G401.6 (cell line): Measurements from ENCODE around the gene LACC1.

Experiments
- FAIRE-seq: peaks from 2 replicates; lab custom pipeline; 2012; peaks lifted over from hg19 to GRCh38; lab: Jason Lieb, UNC

LACC1 gene

GRCh38 chr13:43879755-43880181 is at the start of gene LACC1:
Gene LACC1, plus strand, starts transcription at chr13:43879904. Its CDS starts 1,082 bp downstream, at chr13:43880986.
- no peak for FAIRE-seq

DNA sequence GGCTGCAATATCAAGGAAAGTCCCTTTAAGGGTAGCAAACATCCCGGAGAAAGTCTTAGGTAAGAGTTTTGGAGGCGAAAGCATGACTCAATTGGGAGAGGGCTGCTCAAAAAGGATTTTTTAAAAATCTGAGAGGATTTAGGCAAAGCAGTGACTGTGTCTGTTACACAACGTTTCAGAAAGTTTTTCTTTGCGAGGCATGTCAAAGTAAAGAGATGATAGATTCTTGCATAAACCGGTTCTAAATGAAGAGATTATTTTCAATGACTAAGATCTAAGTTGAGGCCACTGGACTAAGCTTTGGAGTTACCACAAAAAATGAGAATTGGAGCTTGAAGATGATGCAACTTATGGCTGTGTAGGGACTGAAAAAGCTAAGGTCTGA is 49.2 kb upstream of the LACC1 start:
- no peak for FAIRE-seq

- no peak for FAIRE-seq
Measured at GRCh38 chr13:43831088-43831487, 48.6 kb upstream of the LACC1 start.

- FAIRE-seq, result no peak
Measured at GRCh38 chr13:43835701-43836100, 44.0 kb upstream of the LACC1 start.

GRCh38 chr13:43838909-43839308 is 40.8 kb upstream of the LACC1 start:
- no peak for FAIRE-seq

DNA sequence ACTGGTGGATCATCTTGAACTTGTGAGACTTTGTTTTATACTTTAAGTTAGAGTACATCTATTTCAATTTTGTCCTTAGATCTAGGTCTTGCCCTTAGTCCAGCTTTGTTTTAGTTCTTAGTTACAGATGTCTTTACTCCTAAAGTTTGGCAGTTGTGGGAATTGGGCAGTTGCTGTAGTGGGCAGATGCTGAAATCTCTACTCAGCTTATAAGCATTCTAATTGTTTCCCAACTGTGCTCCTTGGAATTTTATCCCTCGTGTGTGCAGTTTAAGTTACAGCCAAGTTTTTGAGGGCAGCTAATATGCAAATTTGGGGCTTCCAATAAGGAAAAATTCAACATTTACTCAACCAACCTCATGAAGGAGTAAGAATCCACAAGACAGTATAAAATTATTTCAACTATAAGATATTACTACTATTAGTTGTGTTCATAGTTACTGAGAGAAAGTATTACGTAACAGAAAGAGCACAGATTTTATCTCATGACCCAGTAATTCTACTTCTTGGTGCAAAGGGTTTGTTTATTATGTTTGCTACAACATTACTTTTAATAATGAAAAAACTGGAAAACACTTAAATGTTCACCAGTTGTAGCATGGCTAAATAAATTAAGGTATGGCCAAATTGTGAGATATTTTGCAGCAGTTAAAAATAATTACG is 33.1 kb upstream of the LACC1 start:
- FAIRE-seq, result no peak

DNA sequence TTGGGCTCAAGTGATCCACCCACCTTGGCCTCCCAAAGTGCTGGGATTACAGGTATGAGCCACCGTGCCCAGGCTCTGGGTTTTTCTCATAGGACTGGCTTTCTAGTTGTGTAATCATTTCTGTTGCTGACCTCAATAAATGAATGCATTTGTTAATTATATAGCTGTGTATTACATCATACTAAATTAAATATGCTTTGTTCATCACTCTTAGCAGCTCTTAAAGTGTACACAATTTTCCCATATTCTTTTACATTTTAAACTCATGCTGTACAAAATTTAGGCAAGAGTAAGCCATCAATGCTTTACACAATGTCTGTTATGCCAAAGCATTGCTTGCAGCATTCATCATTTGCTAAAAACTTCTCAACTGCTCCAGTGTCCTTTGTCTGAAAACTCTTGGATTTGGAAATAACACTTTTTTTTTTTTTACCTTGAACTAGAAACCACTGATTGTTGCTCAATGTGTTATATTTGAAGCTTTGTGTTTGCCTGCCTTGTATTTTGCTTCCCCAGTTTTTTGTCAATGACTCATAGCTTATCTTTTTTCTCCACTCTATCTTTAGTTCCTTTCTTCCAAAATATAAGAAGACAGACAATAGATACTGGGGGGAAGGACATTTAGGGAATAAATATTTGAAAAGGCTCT is 31.6 kb upstream of the LACC1 start:
- FAIRE-seq, result no peak

- no peak for FAIRE-seq
Measured at GRCh38 chr13:43850873-43851272, 28.8 kb upstream of the LACC1 start.

DNA sequence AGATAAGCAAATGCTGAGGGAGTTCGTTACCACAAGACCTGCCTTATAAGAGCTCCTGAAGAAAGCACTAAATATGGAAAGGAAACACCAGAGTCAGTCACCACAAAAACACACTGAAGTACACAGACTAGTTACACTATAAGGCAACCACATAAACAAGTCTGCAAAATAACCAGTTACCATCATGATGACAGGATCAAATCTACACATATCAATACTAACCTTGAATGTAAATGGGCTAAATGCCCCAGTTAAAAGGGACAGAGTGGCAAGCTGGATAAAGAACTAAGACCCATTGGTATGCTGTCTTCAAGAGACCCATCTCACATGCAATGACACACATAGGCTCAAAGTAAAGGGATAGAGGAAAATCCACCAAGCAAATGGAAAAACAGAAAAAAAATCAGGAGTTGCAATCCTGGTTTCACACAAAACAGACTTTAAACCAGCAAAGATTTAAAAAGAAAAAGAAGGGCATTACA is 26.7 kb upstream of the LACC1 start:
- FAIRE-seq, result no peak

DNA sequence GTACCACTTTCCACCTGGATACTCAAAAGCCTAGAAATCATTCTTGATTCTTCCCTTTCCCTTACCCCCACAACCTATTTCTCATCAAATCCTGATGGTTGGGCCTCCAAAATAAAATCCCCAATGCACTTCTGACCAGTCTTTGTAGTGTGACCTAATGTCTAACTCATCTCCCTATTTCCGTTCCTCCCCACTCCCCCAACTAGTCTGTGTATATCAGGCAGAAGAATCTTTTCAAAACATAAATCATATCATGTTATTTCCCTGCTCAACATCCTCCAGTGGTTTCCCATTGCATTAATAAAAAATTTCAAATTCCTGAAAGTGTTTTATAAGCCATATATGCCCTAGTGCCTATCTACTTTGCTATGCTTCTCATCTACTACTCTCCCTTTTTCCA is 17.8 kb upstream of the LACC1 start:
- no peak for FAIRE-seq

- FAIRE-seq, result no peak
Measured at GRCh38 chr13:43864921-43865320, 14.8 kb upstream of the LACC1 start.

- no peak for FAIRE-seq
Measured at GRCh38 chr13:43865892-43866291, 13.8 kb upstream of the LACC1 start.

DNA sequence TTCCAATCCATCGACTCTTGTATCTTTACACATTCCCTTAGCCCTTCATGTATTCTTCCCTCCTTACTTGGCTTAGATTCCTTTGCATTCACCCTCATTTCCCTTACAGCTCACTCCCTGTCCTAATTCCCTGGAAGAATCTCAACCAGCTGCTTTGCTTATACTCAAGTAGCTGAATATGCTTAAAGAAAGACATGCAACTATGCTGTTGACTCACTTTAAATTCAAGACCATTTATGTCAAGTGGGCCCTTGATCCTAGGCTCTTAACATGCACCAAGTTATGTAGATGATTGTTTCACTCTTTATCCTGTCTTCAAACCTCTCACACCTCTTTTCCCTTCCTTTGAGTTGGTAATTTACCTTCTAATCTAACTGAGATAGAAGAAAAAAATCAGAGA is 7.5 kb upstream of the LACC1 start:
- no peak for FAIRE-seq

DNA sequence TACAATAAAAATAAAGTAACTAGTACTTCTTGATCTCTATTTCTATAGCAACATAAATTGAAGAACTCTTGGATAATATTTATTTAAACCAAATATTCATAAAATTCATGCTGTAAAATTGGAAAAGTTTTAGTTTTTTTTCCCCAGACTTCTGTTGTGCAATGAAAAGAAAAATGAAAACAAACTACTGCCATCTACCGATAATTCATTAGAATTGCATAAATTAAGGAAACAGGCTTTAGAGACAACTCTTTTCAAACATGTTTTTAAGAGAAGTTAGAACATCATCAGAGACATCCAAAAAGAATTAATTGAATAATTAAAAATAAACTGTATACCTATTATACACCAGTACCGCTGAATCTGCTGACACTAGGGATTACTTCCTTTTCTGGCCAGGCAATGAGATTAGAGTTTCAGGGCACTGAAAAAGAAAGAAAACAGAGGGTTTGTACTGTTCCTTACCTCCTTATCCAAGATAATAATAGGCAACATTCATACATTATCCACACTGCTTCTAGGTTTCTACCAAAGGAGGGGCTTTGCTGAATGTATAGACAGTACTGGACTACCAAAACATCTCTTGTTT is 5.1 kb upstream of the LACC1 start:
- peak; percentile 97 for FAIRE-seq

- FAIRE-seq, result no peak
Measured at GRCh38 chr13:43876366-43876765, 3.3 kb upstream of the LACC1 start.

GRCh38 chr13:43877326-43877725 is 2.4 kb upstream of the LACC1 start:
- FAIRE-seq, result no peak

GRCh38 chr13:43877766-43878165 is 1.9 kb upstream of the LACC1 start:
- no peak for FAIRE-seq

GRCh38 chr13:43878892-43879754 is 581 bp upstream of the LACC1 start, which contains the start of gene CCDC122:
Gene CCDC122, minus strand, starts transcription at chr13:43879740. Its CDS starts 10,364 bp downstream, at chr13:43869376.
- no peak for FAIRE-seq

- FAIRE-seq, result no peak
Measured at GRCh38 chr13:43880214-43880855, 631 bp downstream of the LACC1 start.

DNA sequence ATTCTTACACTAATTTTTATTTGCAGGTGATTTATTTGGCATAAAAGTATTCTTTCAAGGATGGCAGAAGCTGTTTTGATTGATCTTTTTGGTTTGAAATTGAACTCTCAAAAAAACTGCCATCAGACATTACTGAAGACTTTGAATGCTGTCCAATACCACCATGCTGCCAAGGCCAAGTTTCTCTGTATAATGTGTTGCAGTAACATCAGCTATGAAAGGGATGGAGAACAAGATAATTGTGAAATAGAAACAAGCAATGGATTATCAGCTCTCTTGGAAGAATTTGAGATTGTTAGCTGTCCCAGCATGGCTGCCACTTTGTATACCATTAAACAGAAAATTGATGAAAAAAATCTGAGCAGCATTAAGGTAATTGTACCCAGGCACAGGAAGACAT is 1.2 kb downstream of the LACC1 start:
- FAIRE-seq, result no peak

- no peak for FAIRE-seq
Measured at GRCh38 chr13:43881580-43881979, 1.9 kb downstream of the LACC1 start.

DNA sequence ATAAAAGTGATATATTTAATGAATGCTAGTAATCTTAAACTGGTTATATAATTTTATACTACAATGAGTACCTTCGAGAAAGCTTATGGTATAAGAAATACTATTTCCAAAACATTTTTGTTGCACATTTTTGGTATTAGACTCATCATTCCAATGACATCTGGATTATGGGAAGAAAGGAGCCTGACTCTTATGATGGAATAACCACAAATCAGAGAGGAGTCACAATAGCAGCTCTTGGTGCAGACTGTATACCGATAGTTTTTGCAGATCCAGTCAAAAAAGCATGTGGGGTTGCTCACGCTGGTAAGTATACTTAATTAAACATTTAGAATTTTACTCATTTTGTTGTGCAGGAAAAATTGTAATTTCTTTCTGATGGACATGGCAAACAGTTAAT is 3.9 kb downstream of the LACC1 start:
- FAIRE-seq, result no peak
